Measurements from ENCODE around the gene MOG. TPM values are rescaled to one million over a fixed set of nuclear protein-coding genes. Genes with fewer than 3 reads are reported as not detected.

MOG gene
- total RNA-seq, 1 experiment from 2014 or later = not detected

- Histone ChIP-seq H3K27me3 (replicated peaks) (no peaks in the 10 kb centered on the region), H3K9me3 (replicated peaks) (no peaks in the 10 kb centered on the region), H3K36me3 (no peaks in the 10 kb centered on the region; the same call in 1 of the 2 replicates), H3K27ac (no peak overlapping the region), H3K4me3 (no peak overlapping the region), H3K4me1 (replicated peaks) (peaks cover 25% of the 10 kb centered on the region)
- DNase-seq (ENCODE audit: low read depth in 1 of 2, low spot score in 2 of 2) = no peak
Observed at GRCh38 chr6:29629571-29629970, 27.3 kb upstream of the MOG start.

- Histone ChIP-seq H3K27ac (no peak overlapping the region), H3K4me3 (no peak overlapping the region), H3K27me3 (replicated peaks) (no peaks in the 10 kb centered on the region), H3K9me3 (replicated peaks) (no peaks in the 10 kb centered on the region), H3K4me1 (replicated peaks) (peaks cover 25% of the 10 kb centered on the region), H3K36me3 (no peaks in the 10 kb centered on the region; the same call in 1 of the 2 replicates)
- DNase-seq (ENCODE audit: low read depth in 1 of 2, low spot score in 2 of 2) = no peak
Observed at GRCh38 chr6:29630315-29630714, 26.6 kb upstream of the MOG start.

GRCh38 chr6:29631209-29631810 is 25.6 kb upstream of the MOG start:
- DNase-seq (ENCODE audit: low read depth in 1 of 2, low spot score in 2 of 2) = no peak
- Histone ChIP-seq H3K9me3 (replicated peaks) (no peaks in the 10 kb centered on the region), H3K4me1 (replicated peaks) (peaks cover 25% of the 10 kb centered on the region), H3K4me3 (no peak overlapping the region), H3K27me3 (replicated peaks) (no peaks in the 10 kb centered on the region), H3K27ac (no peak overlapping the region), H3K36me3 (no peaks in the 10 kb centered on the region; the same call in 1 of the 2 replicates)

GRCh38 chr6:29631860-29632731 is 24.8 kb upstream of the MOG start:
- H3K4me1 ChIP-seq (replicated peaks) = peaks cover 25% of the 10 kb centered on the region
- no peak overlapping the region for H3K27ac ChIP-seq
- peak in 1 of 2 experiments; percentile 67 for DNase-seq (ENCODE audit: low read depth in 1 of 2, low spot score in 2 of 2)
- H3K27me3 ChIP-seq (replicated peaks) = no peaks in the 10 kb centered on the region; the same call in 1 of the 2 replicates
- H3K4me3 ChIP-seq = peak overlapping the region; percentile 58
- no peaks in the 10 kb centered on the region; the same call in 1 of the 2 replicates for H3K36me3 ChIP-seq
- H3K9me3 ChIP-seq (replicated peaks) = no peaks in the 10 kb centered on the region

- Histone ChIP-seq H3K27ac (no peak within 1 kb of the TSS), H3K27me3 (replicated peaks) (no peaks in the 10 kb centered on the region; the same call in 1 of the 2 replicates), H3K36me3 (no peaks in the 10 kb centered on the region; the same call in 1 of the 2 replicates), H3K4me1 (replicated peaks) (peaks cover 22% of the 10 kb centered on the region), H3K4me3 (peak within 1 kb of the TSS; percentile 58), H3K9me3 (replicated peaks) (no peaks in the 10 kb centered on the region)
- DNase-seq (ENCODE audit: low read depth in 1 of 2, low spot score in 2 of 2) = peak; percentile 67 to 89
Observed at GRCh38 chr6:29632789-29633533, 23.9 kb upstream of the MOG start, which contains the start of gene GABBR1. Gene GABBR1 (minus strand): TSS chr6:29633183. CDS start chr6:29632385, 798 bp downstream.

GRCh38 chr6:29633534-29633905 is 23.4 kb upstream of the MOG start:
- no peak for DNase-seq (ENCODE audit: low read depth in 1 of 2, low spot score in 2 of 2)
- no peaks in the 10 kb centered on the region; the same call in 1 of the 2 replicates for H3K36me3 ChIP-seq
- no peak overlapping the region for H3K27ac ChIP-seq
- no peaks in the 10 kb centered on the region; the same call in 1 of the 2 replicates for H3K27me3 ChIP-seq (replicated peaks)
- H3K4me3 ChIP-seq = peak overlapping the region; percentile 58
- H3K9me3 ChIP-seq (replicated peaks) = no peaks in the 10 kb centered on the region
- peaks cover 18% of the 10 kb centered on the region for H3K4me1 ChIP-seq (replicated peaks)

GRCh38 chr6:29637247-29637646 is 19.6 kb upstream of the MOG start:
- H3K9me3 ChIP-seq (replicated peaks) = no peaks in the 10 kb centered on the region

GRCh38 chr6:29641430-29642148 is 15.3 kb upstream of the MOG start:
- no peak for DNase-seq (ENCODE audit: low read depth in 1 of 2, low spot score in 2 of 2)
- H3K36me3 ChIP-seq = no peaks in the 10 kb centered on the region
- H3K27me3 ChIP-seq (replicated peaks) = peaks cover 3% of the 10 kb centered on the region
- H3K9me3 ChIP-seq (replicated peaks) = no peaks in the 10 kb centered on the region
- no peak overlapping the region for H3K4me3 ChIP-seq
- H3K4me1 ChIP-seq (replicated peaks) = no peaks in the 10 kb centered on the region
- H3K27ac ChIP-seq = no peak overlapping the region

More at GRCh38 chr6:29637247-29637646, 19.6 kb upstream of the MOG start:
- H3K4me3 ChIP-seq = no peak overlapping the region
- H3K4me1 ChIP-seq (replicated peaks) = peaks cover 6% of the 10 kb centered on the region
- no peaks in the 10 kb centered on the region; the same call in 1 of the 2 replicates for H3K36me3 ChIP-seq
- DNase-seq (ENCODE audit: low read depth in 1 of 2, low spot score in 2 of 2) = no peak
- H3K27me3 ChIP-seq (replicated peaks) = peaks cover 3% of the 10 kb centered on the region
- H3K27ac ChIP-seq = no peak overlapping the region

- no peak for DNase-seq (ENCODE audit: low read depth in 1 of 2, low spot score in 2 of 2)
Observed at GRCh38 chr6:29647927-29648642, 8.8 kb upstream of the MOG start.

GRCh38 chr6:29649701-29650673 is 6.9 kb upstream of the MOG start:
- H3K4me3 ChIP-seq = peak overlapping the region; percentile 17
- H3K36me3 ChIP-seq = no peaks in the 10 kb centered on the region
- H3K4me1 ChIP-seq (replicated peaks) = peaks cover 4% of the 10 kb centered on the region; the same call in 1 of the 2 replicates
- H3K9me3 ChIP-seq (replicated peaks) = no peaks in the 10 kb centered on the region
- H3K27ac ChIP-seq = no peak overlapping the region
- DNase-seq (ENCODE audit: low read depth in 1 of 2, low spot score in 2 of 2) = peak; percentile 92 to 97
- no peaks in the 10 kb centered on the region; the same call in 1 of the 2 replicates for H3K27me3 ChIP-seq (replicated peaks)

More at GRCh38 chr6:29647927-29648642, 8.8 kb upstream of the MOG start:
- no peaks in the 10 kb centered on the region for H3K36me3 ChIP-seq
- no peaks in the 10 kb centered on the region for H3K27me3 ChIP-seq (replicated peaks)
- H3K4me1 ChIP-seq (replicated peaks) = peaks cover 4% of the 10 kb centered on the region; the same call in 1 of the 2 replicates
- H3K27ac ChIP-seq = no peak overlapping the region
- H3K4me3 ChIP-seq = no peak overlapping the region
- no peaks in the 10 kb centered on the region for H3K9me3 ChIP-seq (replicated peaks)

- Histone ChIP-seq H3K36me3 (no peaks in the 10 kb centered on the region), H3K27me3 (replicated peaks) (no peaks in the 10 kb centered on the region; the same call in 1 of the 2 replicates), H3K4me1 (replicated peaks) (peaks cover 4% of the 10 kb centered on the region; the same call in 1 of the 2 replicates), H3K27ac (no peak overlapping the region), H3K4me3 (no peak overlapping the region), H3K9me3 (replicated peaks) (no peaks in the 10 kb centered on the region)
- peak in 1 of 2 experiments; percentile 21 for DNase-seq (ENCODE audit: low read depth in 1 of 2, low spot score in 2 of 2)
Observed at GRCh38 chr6:29651413-29652197, 5.3 kb upstream of the MOG start.
